CD4-positive, alpha-beta memory T cell (primary cell): ENCODE measurements around the gene PNCK. TPM values are rescaled to one million over a fixed set of nuclear protein-coding genes. Genes with fewer than 3 reads are reported as not detected.
A peak's percentile ranks its signal among the peaks of the same experiment; 100 is the strongest.
"Not testable (repeated sequence)": the region's sequence is repeated elsewhere in the genome, so short reads cannot be mapped to it uniquely, and the experiment has no call there.

ENCODE experiments used
- CTCF ChIA-PET: fragments of 350-600 bp; sonication (Branson Sonifier 250); formaldehyde crosslinking; loops from one replicate; lab custom pipeline; 2021; ENCODE audit warnings: inconsistent platforms; ENCODE audit not compliant: partially characterized antibody; lab: Charles Lee
- POLR2A ChIA-PET: fragments of 350-600 bp; sonication (Branson Sonifier 250); formaldehyde crosslinking; loops from one replicate; lab custom pipeline; 2021; ENCODE audit not compliant: partially characterized antibody; lab: Charles Lee
- DNase-seq, 5 donors: peaks; one replicate each; pipeline versions ENCODE4 v3.0.0 to v3.0.0-alpha.2; 2020 to 2022; ENCODE audit warnings: mixed read lengths in 1 of 5
- H3K27ac ChIP-seq: one replicate; pipeline ENCODE4 v1.7.0; 2013; ENCODE audit warnings: low read depth, low read length
- H3K27me3 ChIP-seq: 2 replicates; pipeline ENCODE4 v1.7.0; 2013; ENCODE audit warnings: mild to moderate bottlenecking, low read length, moderate library complexity; ENCODE audit not compliant: insufficient read depth
- H3K36me3 ChIP-seq: 2 replicates; pipeline ENCODE4 v1.7.0; 2013; ENCODE audit warnings: mild to moderate bottlenecking, low read length, moderate library complexity; ENCODE audit not compliant: insufficient read depth
- H3K4me1 ChIP-seq: 2 replicates; pipeline ENCODE4 v1.7.0; 2013; ENCODE audit warnings: mild to moderate bottlenecking, low read length, moderate library complexity; ENCODE audit not compliant: insufficient read depth
- H3K4me3 ChIP-seq, 2 donors: one replicate each; pipeline ENCODE4 v1.7.0; 2013; ENCODE audit warnings: low read length in 2 of 2, mild to moderate bottlenecking in 1 of 2
- H3K9me3 ChIP-seq, 2 donors: one replicate each; pipeline ENCODE4 v1.7.0; 2013; ENCODE audit warnings: low read length in 2 of 2, control low read depth in 1 of 2; ENCODE audit not compliant: control insufficient read depth in 1 of 2
- H3K27ac Mint-ChIP-seq, 7 donors: one replicate each; pipeline ENCODE4 v1.8.0; 2020 to 2021; ENCODE audit warnings: mixed read lengths in 7 of 7, mild to moderate bottlenecking in 6 of 7, inconsistent platforms in 3 of 7, moderate library complexity in 3 of 7
- H3K27me3 Mint-ChIP-seq, 2 donors: one replicate each; pipeline ENCODE4 v1.8.0; 2020 to 2021; ENCODE audit warnings: mixed read lengths in 2 of 2
- H3K36me3 Mint-ChIP-seq, 2 donors: one replicate each; pipeline ENCODE4 v1.8.0; 2020 to 2021; ENCODE audit warnings: mixed read lengths in 2 of 2, inconsistent platforms in 1 of 2, mild to moderate bottlenecking in 1 of 2
- H3K4me1 Mint-ChIP-seq, 4 donors: one replicate each; pipeline ENCODE4 v1.8.0; 2020 to 2021; ENCODE audit warnings: mixed read lengths in 4 of 4, mild to moderate bottlenecking in 1 of 4
- H3K4me3 Mint-ChIP-seq, 8 donors: one replicate each; pipeline ENCODE4 v1.8.0; 2020 to 2021; ENCODE audit warnings: mixed read lengths in 8 of 8, mild to moderate bottlenecking in 7 of 8, moderate library complexity in 6 of 8, inconsistent platforms in 3 of 8
- H3K9me3 Mint-ChIP-seq, 8 donors: one replicate each; pipeline ENCODE4 v1.8.0; 2020 to 2021; ENCODE audit warnings: mixed read lengths in 8 of 8, mild to moderate bottlenecking in 5 of 8, inconsistent platforms in 3 of 8, moderate library complexity in 1 of 8
- intact Hi-C: fragments of 100-400 bp; cut with micrococcal nuclease; formaldehyde crosslinking; loops from one replicate; pipeline ENCODE4 v1.15.1; 2023
- polyA plus RNA-seq, 2 donors: library from polyadenylated mRNA; unstranded; fragments of 300-500 nt; fragmentation: Illumina TruSeq; gene quantifications; one replicate each; pipeline ENCODE4 v1.2.3, GENCODE V29; 2021
- total RNA-seq, 2 experiments: library from RNA; stranded (reverse); gene quantifications; one replicate each; pipeline ENCODE4 v1.2.3, GENCODE V29; 2021

The PNCK gene
- total and polyA plus RNA-seq, 4 experiments from 2014 or later: not detected

DNA sequence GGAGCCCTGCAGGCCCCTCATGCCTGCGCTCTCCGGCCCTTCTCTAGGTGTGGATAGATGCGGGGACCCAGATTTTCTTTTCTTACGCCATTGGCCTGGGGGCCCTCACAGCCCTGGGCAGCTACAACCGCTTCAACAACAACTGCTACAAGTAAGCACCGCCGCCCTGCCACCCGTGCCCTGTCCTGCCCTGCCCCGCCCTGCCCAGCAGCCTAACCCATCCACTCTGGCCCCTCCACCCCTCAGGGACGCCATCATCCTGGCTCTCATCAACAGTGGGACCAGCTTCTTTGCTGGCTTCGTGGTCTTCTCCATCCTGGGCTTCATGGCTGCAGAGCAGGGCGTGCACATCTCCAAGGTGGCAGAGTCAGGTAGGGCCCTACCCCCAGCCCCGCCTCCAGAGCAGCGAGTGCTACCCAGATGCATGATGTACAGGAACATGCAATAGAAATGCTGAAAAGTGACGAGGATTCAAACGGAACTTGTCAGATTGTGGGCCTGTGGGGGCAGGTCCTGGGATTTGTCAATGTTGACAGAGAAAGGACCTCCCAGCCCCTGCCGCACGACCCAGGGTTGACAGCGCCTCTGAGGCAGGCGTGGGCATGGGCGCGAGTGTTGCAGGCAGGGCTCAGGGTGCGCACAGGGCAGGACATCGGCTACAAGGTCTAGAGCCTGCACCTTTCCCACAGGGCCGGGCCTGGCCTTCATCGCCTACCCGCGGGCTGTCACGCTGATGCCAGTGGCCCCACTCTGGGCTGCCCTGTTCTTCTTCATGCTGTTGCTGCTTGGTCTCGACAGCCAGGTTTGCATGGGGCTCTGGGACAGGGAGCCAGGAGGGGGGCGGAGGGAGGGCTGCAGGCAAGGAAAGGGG, 19.8 kb upstream of the PNCK start:
- intact Hi-C loops: no loop called here
- CTCF ChIA-PET: interaction anchor here (0.8 kb wide), 1 partner anchor 9 kb away, joined by 3 read pairs; no protein-coding TSS in a partner anchor

DNA sequence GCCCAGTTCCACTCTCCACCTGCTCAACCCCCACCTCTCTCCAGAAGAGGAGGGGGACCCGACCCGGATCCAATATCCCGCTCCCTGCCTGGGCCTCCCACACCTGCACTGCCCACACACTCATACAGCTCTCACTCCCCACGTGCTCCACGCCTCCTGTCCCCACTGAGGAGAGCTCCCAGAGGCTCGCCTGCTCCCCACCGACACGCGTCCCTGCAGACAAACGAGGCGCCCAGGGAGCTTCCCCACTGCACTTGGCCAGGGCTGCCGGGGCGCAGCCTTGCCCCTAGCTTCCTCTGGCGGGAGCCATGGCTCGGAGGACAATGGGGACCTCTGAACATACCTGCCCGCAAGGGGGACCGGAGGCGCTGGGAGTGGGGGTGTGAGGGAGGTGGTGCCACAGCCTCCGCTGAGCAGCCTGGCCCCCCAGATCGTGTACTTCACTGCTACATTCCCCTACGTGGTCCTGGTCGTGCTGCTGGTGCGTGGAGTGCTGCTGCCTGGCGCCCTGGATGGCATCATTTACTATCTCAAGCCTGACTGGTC, 19.1 kb upstream of the PNCK start:
- no peak overlapping the region for H3K4me3 Mint-ChIP-seq
- intact Hi-C loops: no loop called here
- H3K9me3 ChIP-seq: no peaks in the 10 kb centered on the region
- H3K9me3 Mint-ChIP-seq: no peaks in the 10 kb centered on the region
- peaks cover 0 to 13% of the 10 kb centered on the region in 2 donors for H3K36me3 Mint-ChIP-seq
- CTCF ChIA-PET: interaction anchor here (0.7 to 0.8 kb wide), 2 partner anchors 9 to 62 kb away, joined by 3 read pairs; no protein-coding TSS in a partner anchor
- DNase-seq: no peak
- H3K27me3 Mint-ChIP-seq: no peaks in the 10 kb centered on the region
- no peaks in the 10 kb centered on the region for H3K4me1 Mint-ChIP-seq
- no peaks in the 10 kb centered on the region for H3K27me3 ChIP-seq
- peak overlapping the region in 1 of 7 donors; percentile 68 for H3K27ac Mint-ChIP-seq
- H3K27ac ChIP-seq: no peak overlapping the region
- no peak overlapping the region for H3K4me3 ChIP-seq
- H3K36me3 ChIP-seq: no peaks in the 10 kb centered on the region
- POLR2A ChIA-PET: no interaction called here
- H3K4me1 ChIP-seq: no peaks in the 10 kb centered on the region

More for the DNA sequence above, 19.8 kb upstream of the PNCK start:
- no peak for DNase-seq
- Mint-ChIP-seq H3K4me1 (no peaks in the 10 kb centered on the region), H3K4me3 (no peak overlapping the region), H3K27ac (no peak overlapping the region), H3K9me3 (no peaks in the 10 kb centered on the region), H3K36me3 (peaks cover 0 to 17% of the 10 kb centered on the region in 2 donors), H3K27me3 (no peaks in the 10 kb centered on the region)
- Histone ChIP-seq H3K27ac (no peak overlapping the region), H3K4me3 (no peak overlapping the region), H3K36me3 (no peaks in the 10 kb centered on the region), H3K9me3 (no peaks in the 10 kb centered on the region), H3K4me1 (no peaks in the 10 kb centered on the region), H3K27me3 (no peaks in the 10 kb centered on the region)
- POLR2A ChIA-PET: no interaction called here

- no peaks in the 10 kb centered on the region for H3K36me3 ChIP-seq
- ChIA-PET CTCF (interaction anchor here (0.7 kb wide), 1 partner anchor 63 kb away, joined by 3 read pairs; no protein-coding TSS in a partner anchor), POLR2A (no interaction called here)
- intact Hi-C loops: no loop called here
- H3K27ac ChIP-seq: no peak overlapping the region
- H3K4me3 ChIP-seq: no peak overlapping the region
- H3K27ac Mint-ChIP-seq: no peak overlapping the region
- H3K9me3 ChIP-seq: no peaks in the 10 kb centered on the region
- DNase-seq: no peak
- H3K4me1 ChIP-seq: no peaks in the 10 kb centered on the region
- no peaks in the 10 kb centered on the region for H3K9me3 Mint-ChIP-seq
- H3K4me1 Mint-ChIP-seq: no peaks in the 10 kb centered on the region
- peaks cover 0 to 6% of the 10 kb centered on the region in 2 donors for H3K36me3 Mint-ChIP-seq
- H3K27me3 ChIP-seq: no peaks in the 10 kb centered on the region
- H3K27me3 Mint-ChIP-seq: no peaks in the 10 kb centered on the region
- H3K4me3 Mint-ChIP-seq: no peak overlapping the region
Observed at GRCh38 chrX:153692003-153692402, 18.4 kb upstream of the PNCK start.

GRCh38 chrX:153691032-153691827, 17.6 kb upstream of the PNCK start:
- H3K4me3 ChIP-seq, H3K36me3 Mint-ChIP-seq, H3K4me3 Mint-ChIP-seq, POLR2A ChIA-PET, H3K27me3 Mint-ChIP-seq, CTCF ChIA-PET, H3K27me3 ChIP-seq, H3K27ac Mint-ChIP-seq, H3K4me1 Mint-ChIP-seq, H3K9me3 Mint-ChIP-seq, DNase-seq, H3K9me3 ChIP-seq, intact Hi-C loops, H3K4me1 ChIP-seq, H3K36me3 ChIP-seq, H3K27ac ChIP-seq: not testable (repeated sequence)

DNA sequence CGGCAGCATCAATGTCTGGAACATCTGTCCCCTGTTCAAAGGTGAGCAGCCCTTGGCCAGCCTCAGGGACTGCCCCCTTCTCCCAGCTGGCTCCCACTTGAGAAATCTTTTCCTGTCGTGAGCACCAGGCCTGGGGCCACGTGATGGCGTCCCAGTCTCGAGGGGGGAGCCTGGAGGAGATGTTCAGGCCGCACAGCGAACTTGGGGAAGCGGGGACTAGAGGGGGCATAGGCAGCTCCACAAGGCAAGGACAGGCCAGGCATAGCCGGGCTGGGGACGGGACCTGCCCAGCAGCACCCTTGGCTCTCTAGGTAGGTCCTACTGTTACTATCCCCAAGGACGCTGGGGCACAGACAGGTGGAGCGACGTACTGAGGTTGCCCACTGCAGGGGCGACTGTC, 16.9 kb upstream of the PNCK start:
- no peak overlapping the region for H3K4me3 ChIP-seq
- H3K36me3 ChIP-seq: no peaks in the 10 kb centered on the region
- no peaks in the 10 kb centered on the region for H3K4me1 ChIP-seq
- DNase-seq: no peak
- Mint-ChIP-seq H3K4me3 (peak overlapping the region in 2 of 8 donors; percentile 2 to 55), H3K4me1 (no peaks in the 10 kb centered on the region), H3K9me3 (no peaks in the 10 kb centered on the region), H3K27me3 (no peaks in the 10 kb centered on the region), H3K36me3 (no peaks in the 10 kb centered on the region), H3K27ac (peak overlapping the region in 1 of 7 donors; percentile 29)
- ChIA-PET CTCF (no interaction called here), POLR2A (no interaction called here)
- H3K9me3 ChIP-seq: no peaks in the 10 kb centered on the region
- intact Hi-C loops: no loop called here
- H3K27me3 ChIP-seq: no peaks in the 10 kb centered on the region
- H3K27ac ChIP-seq: no peak overlapping the region

- Mint-ChIP-seq H3K27me3 (no peaks in the 10 kb centered on the region), H3K36me3 (no peaks in the 10 kb centered on the region), H3K27ac (peak overlapping the region in 1 of 7 donors; percentile 29), H3K4me3 (peak overlapping the region in 2 of 8 donors; percentile 35 to 55), H3K4me1 (no peaks in the 10 kb centered on the region), H3K9me3 (no peaks in the 10 kb centered on the region)
- Histone ChIP-seq H3K9me3 (no peaks in the 10 kb centered on the region), H3K4me3 (no peak overlapping the region), H3K27ac (no peak overlapping the region), H3K36me3 (no peaks in the 10 kb centered on the region), H3K4me1 (no peaks in the 10 kb centered on the region), H3K27me3 (no peaks in the 10 kb centered on the region)
- peak in 1 of 5 donors; percentile 29 for DNase-seq
- ChIA-PET POLR2A (no interaction called here), CTCF (no interaction called here)
- intact Hi-C loops: loop anchor here (5.0 kb wide), 2 partner anchors 32 to 262 kb away; partner anchors contain the start of genes ABCD1 and BCAP31
Observed at GRCh38 chrX:153689654-153690465, 16.2 kb upstream of the PNCK start.
